Measurements from ENCODE around the gene RAB18. TPM values are rescaled to one million over a fixed set of nuclear protein-coding genes. Genes with fewer than 3 reads are reported as not detected.

Gene RAB18
- total and polyA plus RNA-seq, 9 of the 15 experiments (the other 6 are each of a cell fraction or from before 2014, with no cell fraction given) = 10.5 to 46.3 (median 32.5) TPM

DNA sequence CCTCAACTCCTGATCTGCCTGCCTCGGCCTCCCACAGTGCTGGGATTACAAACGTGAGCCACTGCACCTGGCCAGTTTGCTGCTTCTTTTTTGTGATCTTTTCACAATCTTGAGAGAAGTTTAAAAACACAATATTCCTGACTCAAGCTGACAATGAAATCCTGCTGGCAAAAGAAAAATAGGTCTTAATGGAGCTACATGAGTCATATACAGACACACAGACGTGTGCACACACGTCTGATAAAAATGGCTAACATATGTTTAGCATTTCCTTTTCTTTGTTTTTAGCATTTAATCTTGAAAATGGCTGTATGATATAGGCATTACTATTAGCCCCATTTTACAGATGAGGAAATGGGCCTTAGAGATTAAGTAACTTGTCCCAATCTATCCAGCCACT, 29.4 kb upstream of the RAB18 start (continued):
- no peak for TF ChIP-seq PTRF (tag; IDR thresholded peaks at IDR 0.05)
- TF ChIP-seq ZNF124 (CRISPR knock-in tag; IDR thresholded peaks at IDR 0.05) = no peak

GRCh38 chr10:27479016-27479415, 25.1 kb upstream of the RAB18 start:
- WGBS (ENCODE audit: insufficient coverage, low coverage, missing lambda C conversion rate) = 0% methylated on average over 2 of the region's 2 CpGs

More at GRCh38 chr10:27479016-27479415, 25.1 kb upstream of the RAB18 start:
- FAIRE-seq (no peak), ATAC-seq (no peak), DNase-seq (ENCODE audit: extremely low read depth in 1 of 4, low spot score in 3 of 4) (no peak)
- no peaks in the 10 kb centered on the region for H3K9me3 ChIP-seq (replicated peaks; ENCODE audit: control insufficient read depth, insufficient read depth, low read depth, low read length)
- no TSS peak for BruUV-seq (replicated peaks)
- no peak overlapping the region for H3K9ac ChIP-seq (ENCODE audit: insufficient read depth in 1 of 2, low read depth in 2 of 2, low read length in 2 of 2)
- no peaks in the 10 kb centered on the region for H3K36me3 ChIP-seq (ENCODE audit: control insufficient read depth, insufficient read depth, low read length)
- TF ChIP-seq RAD51 (IDR thresholded peaks at IDR 0.05; ENCODE audit: borderline replicate concordance, low read depth) = no peak
- no peak for TF ChIP-seq ZNF740 (CRISPR knock-in tag; IDR thresholded peaks at IDR 0.05)
- TF ChIP-seq ZNF740 (tag; IDR thresholded peaks at IDR 0.05) = no peak
- no peak for TF ChIP-seq STAT5A (IDR thresholded peaks at IDR 0.05; ENCODE audit: borderline replicate concordance, low read length)
- ChIA-PET POLR2A (no interaction called here), CTCF (ENCODE audit: low intra/inter-chr PET ratio) (no interaction called here)
- no peaks in the 10 kb centered on the region for H3K79me2 ChIP-seq (ENCODE audit: control insufficient read depth, insufficient read depth, low read length)
- intact Hi-C loops (cut with micrococcal nuclease) (no loop called here), in situ Hi-C loops (cut with MboI) (no loop called here)
- no peak overlapping the region for H3K4me3 ChIP-seq
- peaks cover 0 to 4% of the 10 kb centered on the region in 2 experiments; a peak in 2 of 5 replicates for H3K27me3 ChIP-seq (ENCODE audit: control insufficient read depth in 2 of 2, insufficient read depth in 2 of 2, low read length in 2 of 2)
- no peaks in the 10 kb centered on the region for H4K20me1 ChIP-seq (replicated peaks; ENCODE audit: control insufficient read depth, insufficient read depth, low read length)
- no peak overlapping the region for H3K4me2 ChIP-seq (ENCODE audit: insufficient read depth, low read length)
- H3K27ac ChIP-seq (ENCODE audit: extremely low read depth, low read depth, low read length) = no peak overlapping the region
- no peak overlapping the region for H2AFZ ChIP-seq (ENCODE audit: low read depth, low read length)
- H3K9me1 ChIP-seq (ENCODE audit: control insufficient read depth, insufficient read depth, low read length) = no peaks in the 10 kb centered on the region
- H3K4me1 ChIP-seq (replicated peaks in 1 of 2; ENCODE audit: control insufficient read depth in 2 of 2, insufficient read depth in 2 of 2, low read length in 2 of 2) = no peaks in the 10 kb centered on the region

Measured in K562 (cell line).